Adrenal gland (tissue), 5 donors: Measurements from ENCODE around the gene AKAP1.

ENCODE experiments used
- POLR2A ChIP-seq, 2 donors: fragments of 450-650 bp; IDR thresholded peaks; one replicate each; pipeline ENCODE4 v1.6.1; 2017; ENCODE audit warnings: antibody characterized with exemption in 2 of 2, mild to moderate bottlenecking in 2 of 2, moderate library complexity in 1 of 2
- TF ChIP-seq, protein P1 (sequence below), 6 experiments: fragments of 450-650 bp in 4 of 6; fragments of 200-600 bp in 2 of 6; sonication (generic) in 1 of 6; IDR thresholded peaks; 1 replicate in 5 of 6; 2 replicates in 1 of 6; pipeline versions ENCODE4 v1.5.1 to v1.8.0; 2016 to 2021; ENCODE audit warnings: antibody characterized with exemption in 6 of 6, mild to moderate bottlenecking in 2 of 6, moderate library complexity in 1 of 6
- donor health status: DM: no; HTN: no; CAD: no.

GRCh38 chr17:57099165-57099564 is 14.1 kb downstream of the AKAP1 start:
- TF ChIP-seq, protein P1, sequence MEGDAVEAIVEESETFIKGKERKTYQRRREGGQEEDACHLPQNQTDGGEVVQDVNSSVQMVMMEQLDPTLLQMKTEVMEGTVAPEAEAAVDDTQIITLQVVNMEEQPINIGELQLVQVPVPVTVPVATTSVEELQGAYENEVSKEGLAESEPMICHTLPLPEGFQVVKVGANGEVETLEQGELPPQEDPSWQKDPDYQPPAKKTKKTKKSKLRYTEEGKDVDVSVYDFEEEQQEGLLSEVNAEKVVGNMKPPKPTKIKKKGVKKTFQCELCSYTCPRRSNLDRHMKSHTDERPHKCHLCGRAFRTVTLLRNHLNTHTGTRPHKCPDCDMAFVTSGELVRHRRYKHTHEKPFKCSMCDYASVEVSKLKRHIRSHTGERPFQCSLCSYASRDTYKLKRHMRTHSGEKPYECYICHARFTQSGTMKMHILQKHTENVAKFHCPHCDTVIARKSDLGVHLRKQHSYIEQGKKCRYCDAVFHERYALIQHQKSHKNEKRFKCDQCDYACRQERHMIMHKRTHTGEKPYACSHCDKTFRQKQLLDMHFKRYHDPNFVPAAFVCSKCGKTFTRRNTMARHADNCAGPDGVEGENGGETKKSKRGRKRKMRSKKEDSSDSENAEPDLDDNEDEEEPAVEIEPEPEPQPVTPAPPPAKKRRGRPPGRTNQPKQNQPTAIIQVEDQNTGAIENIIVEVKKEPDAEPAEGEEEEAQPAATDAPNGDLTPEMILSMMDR (IDR thresholded peaks at IDR 0.05): no peak
- TF ChIP-seq POLR2A (IDR thresholded peaks at IDR 0.05): no peak
